ENCODE results near the gene SLC2A4RG. TPM values are rescaled to one million over a fixed set of nuclear protein-coding genes. Genes with fewer than 3 reads are reported as not detected.
"Not testable (repeated sequence)": the region's sequence is repeated elsewhere in the genome, so short reads cannot be mapped to it uniquely, and the experiment has no call there.

The SLC2A4RG gene
- total RNA-seq, 2 experiments from 2014 or later: 58.9 to 59.0 TPM

DNA sequence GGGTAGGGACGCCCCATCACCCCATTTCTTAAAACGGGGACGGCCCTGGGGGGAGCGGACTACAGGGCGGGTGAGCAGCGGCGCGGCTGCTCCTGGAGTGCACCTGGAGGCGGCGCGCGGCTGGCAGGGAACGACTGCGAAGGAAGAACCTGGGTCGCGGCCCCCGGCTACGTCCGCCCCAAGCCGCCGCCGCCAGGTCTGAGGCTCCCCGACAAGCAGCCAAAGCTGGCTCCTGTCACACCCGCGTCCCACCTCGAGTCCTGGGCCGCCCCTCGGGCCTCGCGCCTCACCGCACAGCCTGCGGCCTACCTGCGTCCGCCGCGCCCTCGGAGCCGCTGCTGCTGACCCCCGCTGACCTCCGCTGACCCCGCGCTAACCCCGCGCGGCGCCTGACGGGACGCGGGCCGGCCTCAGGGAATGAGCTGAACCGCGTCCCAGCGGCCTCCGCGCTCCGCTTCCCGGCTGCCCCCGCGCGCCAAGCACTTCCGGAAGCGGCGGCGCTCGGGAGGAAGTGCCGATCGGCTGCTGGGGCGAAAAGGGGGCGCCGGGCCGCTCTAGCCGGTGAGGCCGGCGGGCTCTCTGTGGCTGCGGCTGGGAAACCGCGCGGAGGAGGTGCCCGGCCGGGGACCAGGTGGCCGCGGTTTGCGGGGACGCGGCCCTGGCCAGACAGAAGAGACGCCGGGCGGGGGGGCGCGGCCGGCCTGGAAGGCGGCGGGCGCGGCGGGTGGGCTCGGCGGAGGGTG is 31.8 kb upstream of the SLC2A4RG start, which contains the start of the genes ARFRP1 and ZGPAT:
Gene ARFRP1, minus strand, starts transcription at position 419 of the 743 bp plus-strand sequence. CDS start 885 bp downstream, outside the sequence.
Gene ZGPAT, plus strand, starts transcription at position 482 of the 743 bp plus-strand sequence. CDS start 542 bp downstream, outside the sequence.
- Mint-ChIP-seq H3K4me1 (ENCODE audit: low read depth) (peaks cover 44% of the 10 kb centered on the region), H3K27ac (peak within 1 kb of the TSS; percentile 94), H3K36me3 (peaks cover 48% of the 10 kb centered on the region), H3K4me3 (peak within 1 kb of the TSS; percentile 93), H3K27me3 (no peaks in the 10 kb centered on the region), H3K9me3 (peaks cover 3% of the 10 kb centered on the region)
- peak; percentile 93 for DNase-seq
- intact Hi-C loops (cut with micrococcal nuclease): loop anchor here (1.0 to 2.0 kb wide), 6 partner anchors 29 to 249 kb away; partner anchors contain the start of genes LIME1, TPD52L2 and UCKL1
- ChIA-PET CTCF (interaction anchor here (0.7 to 3.6 kb wide), 23 partner anchors 9 to 273 kb away, joined by 3 to 36 read pairs (median 4); partner anchors contain the start of genes LIME1, PTK6, RTEL1 and SLC2A4RG), POLR2A (interaction anchor here (0.6 to 3.5 kb wide), 12 partner anchors 9 to 251 kb away, joined by 3 to 30 read pairs (median 4); partner anchors contain the start of genes LIME1, SLC2A4RG and TPD52L2)

DNA sequence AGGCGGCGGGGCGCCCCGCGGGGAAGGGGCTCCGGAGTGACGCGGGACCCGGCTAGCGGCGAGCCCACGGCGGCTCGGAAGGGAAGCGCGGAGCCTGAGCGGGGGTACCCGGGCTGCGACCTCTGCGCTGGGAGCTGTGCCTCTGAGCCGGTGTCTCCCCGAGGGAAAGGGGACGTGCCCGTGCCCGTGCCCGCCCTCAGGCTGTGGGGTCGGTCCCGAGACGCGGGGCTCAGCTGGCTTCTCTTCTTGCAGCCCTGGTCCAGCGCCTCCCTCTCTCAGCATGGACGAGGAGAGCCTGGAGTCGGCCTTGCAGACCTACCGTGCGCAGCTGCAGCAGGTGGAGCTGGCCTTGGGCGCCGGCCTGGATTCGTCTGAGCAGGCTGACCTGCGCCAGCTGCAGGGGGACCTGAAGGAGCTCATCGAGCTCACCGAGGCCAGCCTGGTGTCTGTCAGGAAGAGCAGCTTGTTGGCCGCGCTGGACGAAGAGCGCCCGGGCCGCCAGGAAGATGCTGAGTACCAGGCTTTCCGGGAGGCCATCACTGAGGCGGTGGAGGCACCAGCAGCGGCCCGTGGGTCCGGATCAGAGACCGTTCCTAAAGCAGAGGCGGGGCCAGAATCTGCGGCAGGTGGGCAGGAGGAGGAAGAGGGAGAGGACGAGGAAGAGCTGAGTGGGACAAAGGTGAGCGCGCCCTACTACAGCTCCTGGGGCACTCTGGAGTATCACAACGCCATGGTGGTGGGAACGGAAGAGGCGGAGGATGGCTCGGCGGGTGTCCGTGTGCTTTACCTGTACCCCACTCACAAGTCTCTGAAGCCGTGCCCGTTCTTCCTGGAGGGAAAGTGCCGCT is 31.1 kb upstream of the SLC2A4RG start:
- Mint-ChIP-seq H3K27me3 (no peaks in the 10 kb centered on the region), H3K9me3 (peaks cover 3% of the 10 kb centered on the region), H3K4me1 (ENCODE audit: low read depth) (peaks cover 46% of the 10 kb centered on the region), H3K4me3 (peak overlapping the region; percentile 73), H3K27ac (peak overlapping the region; percentile 65), H3K36me3 (peaks cover 52% of the 10 kb centered on the region)
- CTCF ChIA-PET: interaction anchor here (0.7 to 3.6 kb wide), 20 partner anchors 10 to 272 kb away, joined by 3 to 36 read pairs (median 4); partner anchors contain the start of genes LIME1, PTK6, RTEL1 and SLC2A4RG
- POLR2A ChIA-PET: interaction anchor here (0.6 to 3.5 kb wide), 10 partner anchors 10 to 187 kb away, joined by 3 to 30 read pairs (median 4); partner anchors contain the start of genes LIME1, SLC2A4RG and TPD52L2
- intact Hi-C loops (cut with micrococcal nuclease): no loop called here
- no peak for DNase-seq

DNA sequence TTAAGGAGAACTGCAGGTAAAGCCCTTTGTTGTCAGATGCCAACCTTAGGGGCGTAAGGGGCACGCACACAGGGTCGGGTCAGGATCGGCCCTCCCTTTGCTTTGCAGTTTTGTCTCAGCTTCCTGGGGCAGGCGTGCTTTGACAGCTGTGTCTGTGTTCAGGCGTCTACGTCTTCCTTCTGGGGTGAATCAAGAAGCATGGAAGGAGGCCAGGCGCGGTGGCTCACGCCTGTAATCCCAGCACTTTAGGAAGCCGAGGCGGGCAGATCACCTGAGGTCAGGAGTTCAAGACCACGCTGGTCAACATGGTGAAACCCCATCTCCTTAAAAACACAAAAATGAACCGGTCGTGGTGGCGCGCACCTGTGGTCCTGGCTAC is 30.4 kb upstream of the SLC2A4RG start:
- Mint-ChIP-seq H3K9me3 (peaks cover 3% of the 10 kb centered on the region), H3K4me1 (ENCODE audit: low read depth) (peaks cover 46% of the 10 kb centered on the region), H3K36me3 (peaks cover 53% of the 10 kb centered on the region), H3K27ac (peak overlapping the region; percentile 65), H3K4me3 (peak overlapping the region; percentile 73), H3K27me3 (no peaks in the 10 kb centered on the region)
- no peak for DNase-seq
- POLR2A ChIA-PET: interaction anchor here (2.0 to 3.5 kb wide), 3 partner anchors 10 to 28 kb away, joined by 9 to 30 read pairs (median 15); partner anchors contain the start of genes LIME1 and SLC2A4RG
- intact Hi-C loops (cut with micrococcal nuclease): no loop called here
- CTCF ChIA-PET: interaction anchor here (0.7 to 2.2 kb wide), 3 partner anchors 11 to 77 kb away, joined by 3 to 8 read pairs (median 5); no protein-coding TSS in a partner anchor

DNA sequence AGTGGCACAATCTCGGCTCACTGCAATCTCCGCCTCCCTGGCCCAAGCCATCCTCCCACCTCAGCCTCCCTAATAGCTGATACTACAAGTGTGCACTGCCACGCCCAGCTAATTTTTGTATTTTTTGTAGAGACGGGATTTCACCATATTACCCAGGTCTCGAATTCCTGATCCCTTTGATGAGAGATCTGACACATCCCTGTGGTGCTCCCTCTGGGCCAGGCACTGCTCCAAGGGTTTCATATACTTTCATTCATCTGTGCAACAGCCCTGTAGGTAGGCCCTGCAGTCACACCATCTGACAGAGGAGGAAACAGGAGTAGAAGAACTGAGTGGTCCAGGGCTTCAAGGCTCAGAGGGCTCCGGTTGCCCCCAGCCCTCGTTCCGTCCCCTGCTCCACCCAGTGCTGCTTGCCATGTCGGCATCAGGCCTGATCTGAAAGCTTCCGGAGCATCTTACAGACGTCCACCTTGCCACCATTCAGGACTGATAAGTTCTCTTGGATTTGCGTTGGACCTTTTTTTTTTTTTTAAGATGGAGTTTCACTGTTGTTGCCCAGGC is 28.4 kb upstream of the SLC2A4RG start:
- H3K4me1 Mint-ChIP-seq (ENCODE audit: low read depth): peaks cover 52% of the 10 kb centered on the region
- ChIA-PET CTCF (interaction anchor here (0.9 kb wide), 1 partner anchor 75 kb away, joined by 3 read pairs; no protein-coding TSS in a partner anchor), POLR2A (no interaction called here)
- no peak overlapping the region for H3K27ac Mint-ChIP-seq
- H3K36me3 Mint-ChIP-seq: peaks cover 57% of the 10 kb centered on the region
- DNase-seq: no peak
- H3K9me3 Mint-ChIP-seq: peaks cover 13% of the 10 kb centered on the region
- H3K4me3 Mint-ChIP-seq: no peak overlapping the region
- no peaks in the 10 kb centered on the region for H3K27me3 Mint-ChIP-seq
- intact Hi-C loops (cut with micrococcal nuclease): no loop called here

DNA sequence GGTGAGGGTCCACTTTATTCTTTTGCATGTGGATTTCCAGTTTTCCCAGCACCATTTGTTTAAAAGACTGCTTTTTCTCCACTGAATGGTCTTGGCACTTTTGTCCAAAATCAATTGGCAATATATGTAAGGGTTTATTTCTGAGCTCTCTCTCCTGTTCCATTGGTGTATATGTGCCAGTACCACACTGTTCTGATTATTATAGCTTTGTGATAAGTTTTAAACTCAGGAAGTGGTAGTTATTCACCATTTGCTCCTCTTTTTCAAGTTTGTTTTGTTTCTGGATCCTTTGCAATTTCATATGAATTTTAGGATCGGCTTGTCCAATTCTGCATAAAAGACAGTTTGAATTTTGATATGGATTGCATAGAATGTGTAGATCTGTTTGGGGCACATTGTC is 27.4 kb upstream of the SLC2A4RG start:
- Mint-ChIP-seq H3K4me3 (no peak overlapping the region), H3K4me1 (ENCODE audit: low read depth) (peaks cover 53% of the 10 kb centered on the region), H3K27ac (no peak overlapping the region), H3K9me3 (peaks cover 16% of the 10 kb centered on the region), H3K36me3 (peaks cover 60% of the 10 kb centered on the region), H3K27me3 (no peaks in the 10 kb centered on the region)
- no peak for DNase-seq
- ChIA-PET POLR2A (no interaction called here), CTCF (no interaction called here)
- intact Hi-C loops (cut with micrococcal nuclease): no loop called here

DNA sequence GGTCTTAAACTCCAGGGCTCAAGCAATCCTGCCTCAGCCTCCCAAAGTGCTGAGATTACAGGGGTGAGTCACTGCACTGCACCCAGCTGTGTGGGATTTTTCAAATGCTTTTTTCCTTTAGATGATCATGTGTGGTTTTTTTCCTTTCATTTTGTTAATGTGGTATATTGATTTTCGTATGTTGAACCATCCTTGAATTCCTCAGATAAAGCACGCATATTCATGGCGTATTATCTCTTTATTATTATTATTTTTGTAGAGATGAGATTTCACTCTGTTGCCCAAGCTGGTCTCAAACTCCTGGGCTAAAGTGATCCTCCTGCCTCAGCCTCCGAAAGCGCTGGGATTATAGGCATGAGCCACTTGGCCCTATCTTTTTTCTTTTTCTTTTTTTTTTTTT is 24.7 kb upstream of the SLC2A4RG start:
- CTCF ChIA-PET: no interaction called here
- H3K4me3 Mint-ChIP-seq: no peak overlapping the region
- H3K36me3 Mint-ChIP-seq: peaks cover 61% of the 10 kb centered on the region
- H3K4me1 Mint-ChIP-seq (ENCODE audit: low read depth): peaks cover 50% of the 10 kb centered on the region
- H3K27ac Mint-ChIP-seq: no peak overlapping the region
- DNase-seq: no peak
- intact Hi-C loops (cut with micrococcal nuclease): no loop called here
- POLR2A ChIA-PET: interaction anchor here (0.6 kb wide), 1 partner anchor 147 kb away, joined by 3 read pairs; no protein-coding TSS in a partner anchor
- no peaks in the 10 kb centered on the region for H3K27me3 Mint-ChIP-seq
- peaks cover 22% of the 10 kb centered on the region for H3K9me3 Mint-ChIP-seq

DNA sequence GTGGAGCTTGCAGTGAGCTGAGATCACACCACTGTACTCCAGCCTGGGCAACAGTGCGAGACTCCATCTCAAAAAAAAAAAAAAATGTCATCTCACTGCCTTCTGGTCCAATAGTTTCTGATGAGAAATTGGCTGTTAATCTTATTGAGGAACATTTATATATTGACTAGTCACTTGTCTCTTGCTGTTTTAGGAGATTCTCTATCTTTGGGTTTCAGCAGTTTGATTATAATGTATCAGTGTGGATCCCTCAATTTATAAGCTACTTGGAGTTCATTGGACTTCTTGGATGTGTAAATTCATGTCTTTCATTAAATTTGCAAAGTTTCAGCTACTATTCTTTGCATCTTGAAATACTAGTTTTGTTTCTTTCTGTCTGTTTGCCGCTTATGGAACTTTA is 20.6 kb upstream of the SLC2A4RG start:
- ChIA-PET CTCF (no interaction called here), POLR2A (no interaction called here)
- H3K4me1 Mint-ChIP-seq (ENCODE audit: low read depth): peaks cover 46% of the 10 kb centered on the region
- no peak overlapping the region for H3K27ac Mint-ChIP-seq
- peaks cover 51% of the 10 kb centered on the region for H3K36me3 Mint-ChIP-seq
- no peaks in the 10 kb centered on the region for H3K27me3 Mint-ChIP-seq
- H3K9me3 Mint-ChIP-seq: peaks cover 19% of the 10 kb centered on the region
- no peak overlapping the region for H3K4me3 Mint-ChIP-seq
- no peak for DNase-seq
- intact Hi-C loops (cut with micrococcal nuclease): no loop called here

DNA sequence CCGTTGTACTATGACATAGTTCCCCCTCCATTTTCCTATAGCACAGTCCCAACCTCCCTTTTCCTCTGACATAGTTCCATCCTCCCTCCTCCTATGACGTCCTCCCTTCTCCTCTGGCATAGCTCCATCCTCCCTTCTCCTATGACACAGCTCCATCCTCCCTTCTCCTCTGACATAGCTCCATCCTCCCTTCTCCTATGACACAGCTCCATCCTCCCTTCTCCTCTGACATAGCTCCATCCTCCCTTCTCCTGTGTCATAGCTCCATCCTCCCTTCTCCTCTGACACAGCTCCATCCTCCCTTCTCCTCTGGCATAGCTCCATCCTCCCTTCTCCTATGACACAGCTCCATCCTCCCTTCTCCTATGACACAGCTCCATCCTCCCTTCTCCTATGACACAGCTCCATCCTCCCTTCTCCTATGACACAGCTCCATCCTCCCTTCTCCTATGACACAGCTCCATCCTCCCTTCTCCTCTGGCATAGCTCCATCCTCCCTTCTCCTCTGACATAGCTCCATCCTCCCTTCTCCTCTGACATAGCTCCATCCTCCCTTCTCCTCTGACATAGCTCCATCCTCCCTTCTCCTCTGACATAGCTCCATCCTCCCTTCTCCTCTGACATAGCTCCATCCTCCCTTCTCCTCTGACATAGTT is 16.5 kb upstream of the SLC2A4RG start:
- POLR2A ChIA-PET; H3K27ac Mint-ChIP-seq; H3K4me3 Mint-ChIP-seq; DNase-seq; H3K27me3 Mint-ChIP-seq; intact Hi-C loops (cut with micrococcal nuclease): not testable (repeated sequence)
- Mint-ChIP-seq H3K36me3 (peaks cover 43% of the 10 kb centered on the region), H3K9me3 (peaks cover 15% of the 10 kb centered on the region), H3K4me1 (ENCODE audit: low read depth) (peaks cover 39% of the 10 kb centered on the region)
- CTCF ChIA-PET: interaction anchor here (1.2 kb wide), 1 partner anchor 15 kb away, joined by 3 read pairs; the partner anchor contains the start of genes ARFRP1 and ZGPAT

DNA sequence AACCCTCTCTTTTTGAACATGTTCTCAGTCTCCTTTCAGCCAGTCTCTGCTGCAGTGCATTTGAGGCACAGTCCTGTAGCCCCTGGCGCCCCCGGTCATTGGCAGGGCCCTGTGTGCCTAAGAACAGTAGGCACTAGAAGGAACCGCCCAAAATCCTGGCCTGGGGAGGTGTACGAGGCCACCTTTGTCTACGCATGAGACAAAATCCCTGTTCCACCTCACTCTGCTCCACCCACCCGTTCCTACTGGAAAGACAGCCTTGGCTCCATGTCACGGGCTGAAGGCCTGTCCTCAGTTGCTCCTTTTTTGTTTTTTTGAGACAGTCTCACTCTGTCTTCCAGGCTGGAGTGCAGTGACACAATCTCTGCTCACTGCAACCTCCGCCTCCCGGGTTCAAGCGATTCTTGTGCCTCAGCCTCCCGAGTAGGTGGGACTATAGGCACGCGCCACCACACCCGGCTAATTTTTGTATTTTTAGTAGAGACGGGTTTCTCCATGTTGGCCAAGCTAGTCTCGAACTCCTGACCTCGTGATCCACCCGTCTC is 9.3 kb upstream of the SLC2A4RG start:
- POLR2A ChIA-PET: interaction anchor here (0.7 to 1.0 kb wide), 2 partner anchors 22 to 89 kb away, joined by 3 to 4 read pairs; partner anchors contain the start of genes ARFRP1 and ZGPAT
- H3K9me3 Mint-ChIP-seq, H3K27me3 Mint-ChIP-seq, DNase-seq, CTCF ChIA-PET, H3K4me3 Mint-ChIP-seq, H3K27ac Mint-ChIP-seq: not testable (repeated sequence)
- peaks cover 35% of the 10 kb centered on the region for H3K36me3 Mint-ChIP-seq
- intact Hi-C loops (cut with micrococcal nuclease): loop anchor here (10.0 kb wide), 1 partner anchor 245 kb away; the partner anchor contains the start of gene SAMD10
- peaks cover 22% of the 10 kb centered on the region for H3K4me1 Mint-ChIP-seq (ENCODE audit: low read depth)

DNA sequence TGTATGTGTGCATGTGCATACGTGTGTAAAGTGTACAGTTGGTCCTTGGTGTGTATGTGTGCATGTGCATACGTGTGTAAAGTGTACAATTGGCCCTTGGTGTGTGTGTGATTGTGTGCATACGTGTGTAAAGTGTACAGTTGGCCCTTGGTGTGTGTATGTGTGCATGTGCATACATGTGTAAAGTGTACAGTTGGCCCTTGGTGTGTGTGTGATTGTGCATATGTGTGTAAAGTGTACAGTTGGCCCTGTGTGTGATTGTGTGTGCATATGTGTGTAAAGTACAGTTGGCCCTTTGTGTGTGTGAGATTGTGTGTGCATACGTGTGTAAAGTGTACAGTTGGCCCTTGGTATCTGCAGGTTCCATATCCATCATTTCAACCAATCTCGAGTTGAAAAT is 8.2 kb upstream of the SLC2A4RG start:
- Mint-ChIP-seq H3K4me3 (no peak overlapping the region), H3K27ac (no peak overlapping the region), H3K4me1 (ENCODE audit: low read depth) (peaks cover 29% of the 10 kb centered on the region), H3K27me3 (no peaks in the 10 kb centered on the region), H3K36me3 (peaks cover 31% of the 10 kb centered on the region), H3K9me3 (peaks cover 3% of the 10 kb centered on the region)
- ChIA-PET POLR2A (interaction anchor here (1.0 kb wide), 1 partner anchor 23 kb away, joined by 4 read pairs; the partner anchor contains the start of genes ARFRP1 and ZGPAT), CTCF (interaction anchor here (0.7 kb wide), 1 partner anchor 28 kb away, joined by 3 read pairs; no protein-coding TSS in a partner anchor)
- DNase-seq: no peak
- intact Hi-C loops (cut with micrococcal nuclease): loop anchor here (1.0 to 10.0 kb wide), 2 partner anchors 15 to 243 kb away; partner anchors contain the start of gene SAMD10

Measured in activated CD4-positive, alpha-beta memory T cell treated with anti-CD3 and anti-CD28 coated beads for 36 hours (primary cell).